Fibroblast of lung (primary cell): ENCODE results near the gene EDA2R.

Experiments
- EZH2 ChIP-seq: IDR thresholded peaks from 2 replicates; pipeline ENCODE4 v1.5.1; 2012; ENCODE audit warnings: low read length, control low read depth, mild to moderate bottlenecking; ENCODE audit errors: missing control alignments
- TF ChIP-seq, protein P1 (sequence below), 2 donors: IDR thresholded peaks in 1 of 2; conservative IDR thresholded peaks in 1 of 2; 1 replicate in 1 of 2; 2 replicates in 1 of 2; pipeline ENCODE4 v1.5.1; 2011 to 2012; ENCODE audit warnings: low read length in 2 of 2, control low read depth in 1 of 2, inconsistent platforms in 1 of 2, low read depth in 1 of 2, mild to moderate bottlenecking in 1 of 2

DNA sequence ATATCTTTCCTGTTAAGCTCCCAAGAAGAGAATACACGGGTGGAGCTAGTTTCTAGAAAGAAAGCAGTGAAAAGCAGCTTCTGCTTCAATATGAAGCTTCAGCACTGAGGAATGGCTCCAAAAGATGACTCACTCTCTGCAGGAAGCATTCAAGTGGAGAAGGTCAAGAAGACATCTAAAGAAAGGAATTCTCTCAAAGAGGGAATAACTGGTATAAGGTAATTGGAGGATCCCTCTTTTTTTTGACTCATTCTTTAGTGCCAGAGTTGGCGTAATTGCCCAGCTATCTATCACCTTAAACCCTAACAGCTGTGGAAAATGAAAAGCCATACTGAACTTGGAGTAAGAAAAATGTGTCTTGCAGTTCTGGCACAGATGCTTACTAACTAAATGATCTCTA, 3.5 kb downstream of the EDA2R start:
- TF ChIP-seq, protein P1, sequence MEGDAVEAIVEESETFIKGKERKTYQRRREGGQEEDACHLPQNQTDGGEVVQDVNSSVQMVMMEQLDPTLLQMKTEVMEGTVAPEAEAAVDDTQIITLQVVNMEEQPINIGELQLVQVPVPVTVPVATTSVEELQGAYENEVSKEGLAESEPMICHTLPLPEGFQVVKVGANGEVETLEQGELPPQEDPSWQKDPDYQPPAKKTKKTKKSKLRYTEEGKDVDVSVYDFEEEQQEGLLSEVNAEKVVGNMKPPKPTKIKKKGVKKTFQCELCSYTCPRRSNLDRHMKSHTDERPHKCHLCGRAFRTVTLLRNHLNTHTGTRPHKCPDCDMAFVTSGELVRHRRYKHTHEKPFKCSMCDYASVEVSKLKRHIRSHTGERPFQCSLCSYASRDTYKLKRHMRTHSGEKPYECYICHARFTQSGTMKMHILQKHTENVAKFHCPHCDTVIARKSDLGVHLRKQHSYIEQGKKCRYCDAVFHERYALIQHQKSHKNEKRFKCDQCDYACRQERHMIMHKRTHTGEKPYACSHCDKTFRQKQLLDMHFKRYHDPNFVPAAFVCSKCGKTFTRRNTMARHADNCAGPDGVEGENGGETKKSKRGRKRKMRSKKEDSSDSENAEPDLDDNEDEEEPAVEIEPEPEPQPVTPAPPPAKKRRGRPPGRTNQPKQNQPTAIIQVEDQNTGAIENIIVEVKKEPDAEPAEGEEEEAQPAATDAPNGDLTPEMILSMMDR (conservative IDR thresholded peaks at IDR 0.05 in 1 of 2, IDR thresholded peaks at IDR 0.05 in 1 of 2; ENCODE audit: low read depth in 1 of 2, low read length in 2 of 2): no peak
- no peak for TF ChIP-seq EZH2
